ENCODE measurements around the gene PKHD1. TPM values are rescaled to one million over a fixed set of nuclear protein-coding genes. Genes with fewer than 3 reads are reported as not detected.

Gene PKHD1
- total and polyA plus RNA-seq, 2 of the 13 experiments (the other 11 are each of a cell fraction or from before 2014, with no cell fraction given), result 0.01 to 0.13 TPM

- TF ChIP-seq ARID4A (CRISPR knock-in tag; IDR thresholded peaks at IDR 0.05; ENCODE audit: borderline replicate concordance) (no peak), MAFG (CRISPR knock-in tag; IDR thresholded peaks at IDR 0.05) (0 out of 2 replicates have a peak, but pooled peaks have one; percentile 43), FOXO4 (CRISPR knock-in tag; conservative IDR thresholded peaks at IDR 0.05) (no peak), NR1H2 (CRISPR knock-in tag; IDR thresholded peaks at IDR 0.05; ENCODE audit: borderline replicate concordance, low read depth) (no peak), ZBTB38 (CRISPR knock-in tag; IDR thresholded peaks at IDR 0.05) (no peak), PITX1 (CRISPR knock-in tag; IDR thresholded peaks at IDR 0.05) (0 out of 2 replicates have a peak, but pooled peaks have one; percentile 31), PAXIP1 (CRISPR knock-in tag; conservative IDR thresholded peaks at IDR 0.05) (peak; percentile 61), GTF2F1 (IDR thresholded peaks at IDR 0.05; ENCODE audit: low read length) (no peak), STAG1 (CRISPR knock-in tag; IDR thresholded peaks at IDR 0.05) (peak; percentile 27; the same call in 1 of the 2 replicates), ZNF572 (CRISPR knock-in tag; IDR thresholded peaks at IDR 0.05) (no peak), ZFP90 (CRISPR knock-in tag; IDR thresholded peaks at IDR 0.05; ENCODE audit: borderline replicate concordance) (no peak), CHCHD3 (CRISPR knock-in tag; IDR thresholded peaks at IDR 0.05) (no peak), SP5 (CRISPR knock-in tag; IDR thresholded peaks at IDR 0.05; ENCODE audit: borderline replicate concordance, low read depth) (no peak), ZFP1 (CRISPR knock-in tag; IDR thresholded peaks at IDR 0.05) (no peak), PRDM10 (CRISPR knock-in tag; IDR thresholded peaks at IDR 0.05; ENCODE audit: low read depth) (no peak), SNAPC2 (CRISPR knock-in tag; IDR thresholded peaks at IDR 0.05) (no peak)
Observed at GRCh38 chr6:52087498-52087999, at the start of gene PKHD1 (continued).

Measured in HepG2 (cell line).